ENCODE data around the gene SORCS2.

The SORCS2 gene

DNA sequence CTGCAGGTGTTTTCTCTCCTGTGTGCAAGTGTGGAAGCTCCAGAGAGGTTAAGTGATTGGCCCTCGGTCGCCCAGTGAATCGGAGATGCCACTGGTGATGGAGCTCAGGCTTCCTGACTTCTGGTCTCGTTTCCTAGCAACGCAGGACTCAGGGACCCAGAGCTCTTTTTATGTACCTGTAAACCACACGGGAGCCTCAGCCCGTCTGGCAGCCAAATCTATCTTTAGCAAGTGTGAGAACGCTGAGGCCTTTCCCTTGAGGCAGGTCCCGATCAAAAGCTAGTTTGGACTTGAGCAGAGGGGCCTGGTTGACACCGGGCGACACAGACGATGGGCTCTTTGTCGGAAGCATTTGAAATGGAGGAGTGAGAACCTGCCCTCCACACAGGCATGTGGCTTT lies 116.8 kb downstream of the SORCS2 start:
- DNase-seq, result no peak

DNA sequence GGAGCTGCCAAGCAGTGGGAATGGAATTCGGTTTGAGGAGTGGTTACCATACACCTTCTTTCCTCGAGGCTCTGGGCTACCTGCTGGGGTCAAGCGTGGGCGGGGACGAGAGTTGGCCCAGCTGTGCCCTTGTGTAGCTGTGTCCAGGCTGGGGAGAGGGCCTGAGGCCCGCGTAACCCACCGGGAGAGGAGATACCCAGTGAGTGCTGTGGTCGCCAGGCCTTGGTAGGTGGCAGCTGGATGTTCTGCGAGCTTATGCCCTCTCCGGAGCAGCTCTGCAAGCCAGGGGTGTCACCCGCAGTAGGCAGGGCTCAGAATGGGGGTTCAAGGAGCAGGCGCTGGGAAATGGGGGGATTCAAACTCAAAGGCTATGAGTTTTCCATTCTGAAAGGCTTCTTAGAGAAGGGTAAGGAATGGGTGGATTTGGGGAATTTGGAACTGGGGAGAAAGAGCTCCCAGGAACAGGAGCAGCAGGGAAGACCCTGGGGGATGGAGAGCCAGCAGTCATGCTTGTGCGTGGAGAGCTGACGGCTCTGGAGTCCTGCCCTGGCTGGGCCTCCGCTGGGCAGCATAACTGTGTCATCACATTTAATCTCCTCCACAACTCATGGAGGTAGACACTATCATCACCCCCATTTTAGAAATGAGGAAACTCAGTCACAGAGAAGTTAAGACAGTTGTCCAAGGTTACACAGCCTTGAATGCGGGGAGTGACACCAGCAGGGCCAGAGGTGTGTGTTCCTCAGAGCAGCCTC lies 117.5 kb downstream of the SORCS2 start:
- no peak for DNase-seq

DNA sequence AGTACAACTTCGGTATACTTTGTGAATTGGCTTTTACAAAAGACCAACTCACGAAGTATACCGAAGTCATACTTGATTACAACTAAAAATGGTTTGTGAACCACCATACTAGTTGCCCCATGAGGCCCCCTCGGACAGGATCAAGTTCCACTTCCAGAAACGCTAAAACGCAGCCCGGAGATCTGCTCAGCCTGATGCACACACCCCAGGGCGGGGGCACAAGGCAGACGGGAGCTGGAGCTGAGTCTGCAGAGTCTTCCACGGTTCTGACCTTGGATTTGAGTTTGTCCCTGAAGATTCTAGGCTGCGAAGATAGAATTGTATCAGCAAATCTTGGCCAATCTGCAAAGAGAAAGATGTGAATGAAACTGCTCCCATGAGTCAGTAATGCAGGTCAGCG lies 118.1 kb downstream of the SORCS2 start:
- no peak for DNase-seq

DNA sequence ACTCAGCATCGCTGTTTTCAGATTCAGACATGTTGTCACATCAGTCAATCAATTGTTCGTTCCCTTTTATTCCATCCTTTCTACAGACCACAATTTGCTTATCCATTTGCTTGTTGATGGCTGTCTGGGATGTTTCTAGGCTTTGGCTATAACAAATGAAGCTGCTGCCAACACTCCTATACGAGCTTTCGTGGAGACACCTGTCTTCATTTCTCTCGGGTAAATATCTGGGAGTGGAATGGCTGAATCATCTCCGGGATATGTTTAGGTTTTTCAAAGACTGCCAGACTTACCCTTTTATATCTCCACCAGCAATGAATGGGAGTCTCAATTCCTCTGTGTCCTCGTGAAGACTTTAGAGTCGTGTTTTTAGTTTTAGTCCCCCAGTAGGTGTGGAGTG lies 118.9 kb downstream of the SORCS2 start:
- no peak for DNase-seq

DNA sequence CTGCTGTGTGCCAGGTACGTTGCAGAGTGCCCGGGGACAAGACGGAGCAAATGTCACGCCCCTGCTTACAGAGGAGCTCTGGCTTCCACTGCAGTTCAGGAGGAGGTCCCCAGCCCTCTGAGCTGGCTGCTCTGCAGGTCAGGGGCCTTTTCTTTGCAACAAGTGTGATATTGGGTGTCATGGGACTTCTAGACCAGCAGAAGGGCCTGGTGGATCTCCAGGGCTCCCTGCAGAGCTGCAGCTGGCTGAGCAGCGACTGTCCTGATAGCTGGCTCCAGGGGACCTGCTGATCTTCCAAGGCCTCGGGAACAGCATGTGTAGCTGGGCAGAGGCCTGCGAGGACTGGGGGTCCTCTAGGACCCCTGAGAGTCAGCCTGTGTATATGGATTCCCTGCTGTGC lies 120.4 kb downstream of the SORCS2 start:
- no peak for DNase-seq

DNA sequence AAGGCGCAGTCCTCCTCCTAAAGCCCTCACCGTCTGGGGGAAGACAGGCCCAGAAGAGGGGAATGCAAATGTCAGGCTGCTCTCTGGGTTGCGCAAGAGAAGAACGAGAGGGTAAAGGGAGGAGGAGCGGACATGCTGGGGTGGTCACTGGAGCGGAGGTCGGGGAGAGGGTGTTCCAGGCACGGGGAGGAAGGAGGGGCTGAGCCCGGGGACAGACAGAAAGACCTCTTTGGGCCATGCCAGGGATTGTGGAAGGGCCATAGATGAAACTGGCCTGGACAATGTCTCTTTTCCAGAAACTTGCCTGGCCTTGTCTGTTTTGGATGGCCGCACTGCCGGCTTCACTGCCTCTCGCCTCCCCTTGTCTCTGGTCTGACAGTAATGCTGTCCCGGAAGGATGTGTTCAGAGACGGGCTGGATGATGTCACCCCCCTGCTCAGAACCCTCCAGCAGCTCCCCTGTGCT lies 121.0 kb downstream of the SORCS2 start:
- no peak for DNase-seq

DNA sequence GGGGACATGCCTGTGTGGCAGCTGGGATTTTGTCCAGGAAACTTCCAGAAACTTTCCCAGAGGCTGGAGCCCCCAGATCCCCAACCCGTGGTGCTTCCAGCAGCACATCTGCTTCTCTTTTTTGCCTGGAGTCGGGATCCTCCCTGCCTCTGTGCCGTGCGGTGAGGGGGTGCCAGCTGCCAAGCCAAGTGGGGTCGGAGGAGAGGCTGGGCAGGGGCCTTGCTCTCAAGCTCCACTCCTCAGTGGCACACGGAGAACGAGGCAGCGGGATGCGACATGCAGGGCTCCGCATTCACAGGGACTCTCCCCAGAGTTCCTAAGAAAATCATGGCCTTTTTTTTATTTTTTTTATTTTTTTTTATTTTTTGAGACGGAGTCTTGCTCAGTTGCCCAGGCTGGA lies 121.7 kb downstream of the SORCS2 start:
- no peak for DNase-seq

DNA sequence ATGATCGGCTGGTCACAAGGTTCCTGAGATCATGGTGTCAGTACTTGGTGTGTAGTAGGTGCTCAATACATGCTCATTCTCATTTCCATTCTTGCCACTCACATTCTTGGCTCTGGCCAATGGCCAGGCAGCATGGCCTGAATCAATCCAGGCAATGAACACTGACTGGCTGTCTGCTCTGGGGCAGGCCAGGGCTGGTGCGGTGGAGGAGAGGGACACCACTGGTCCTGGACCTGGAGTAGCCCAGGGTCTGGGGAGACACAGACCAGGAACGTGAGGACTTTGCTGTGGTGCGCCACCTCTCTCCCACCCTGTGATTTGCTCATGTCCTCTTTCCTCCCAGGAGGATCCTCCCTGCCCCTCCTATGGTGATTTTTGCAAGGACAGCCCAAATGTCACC lies 122.9 kb downstream of the SORCS2 start:
- no peak for DNase-seq

DNA sequence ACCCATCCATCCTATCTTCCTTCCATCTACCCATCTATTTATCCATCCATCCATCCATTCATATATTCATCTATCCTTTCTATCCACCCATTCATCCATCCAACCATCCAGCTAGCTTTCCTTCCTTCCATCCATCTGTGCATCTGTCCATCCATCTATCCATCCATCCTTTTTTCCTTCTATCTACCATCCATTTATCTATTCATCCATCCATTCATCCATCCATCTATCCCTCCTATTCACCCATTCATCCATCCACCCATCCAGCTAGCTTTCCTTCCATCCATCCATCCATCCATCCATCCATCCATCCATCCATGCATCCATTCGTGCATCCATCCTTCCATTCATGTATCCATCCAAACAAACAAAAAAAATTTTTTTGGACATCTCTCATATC lies 123.6 kb downstream of the SORCS2 start:
- DNase-seq, result no peak

DNA sequence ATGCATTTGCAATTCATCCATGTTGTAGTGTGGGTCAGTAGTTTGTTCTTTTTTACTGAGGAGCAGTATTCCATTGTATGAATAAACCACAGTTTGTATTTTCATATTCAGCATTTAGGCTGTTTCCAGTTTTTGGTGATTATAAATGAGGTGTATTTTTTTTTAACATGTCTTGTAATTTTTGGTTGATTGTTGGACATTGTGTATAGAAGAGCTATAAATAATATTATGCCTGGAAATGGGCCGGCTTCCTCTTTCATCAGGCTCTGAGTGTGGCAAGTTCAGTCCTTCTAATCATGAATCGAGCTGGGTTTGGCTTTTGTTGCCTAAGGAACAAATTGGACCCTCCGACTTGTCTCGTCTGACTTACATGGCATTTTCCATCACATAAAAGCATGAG lies 126.7 kb downstream of the SORCS2 start:
- no peak for DNase-seq

DNA sequence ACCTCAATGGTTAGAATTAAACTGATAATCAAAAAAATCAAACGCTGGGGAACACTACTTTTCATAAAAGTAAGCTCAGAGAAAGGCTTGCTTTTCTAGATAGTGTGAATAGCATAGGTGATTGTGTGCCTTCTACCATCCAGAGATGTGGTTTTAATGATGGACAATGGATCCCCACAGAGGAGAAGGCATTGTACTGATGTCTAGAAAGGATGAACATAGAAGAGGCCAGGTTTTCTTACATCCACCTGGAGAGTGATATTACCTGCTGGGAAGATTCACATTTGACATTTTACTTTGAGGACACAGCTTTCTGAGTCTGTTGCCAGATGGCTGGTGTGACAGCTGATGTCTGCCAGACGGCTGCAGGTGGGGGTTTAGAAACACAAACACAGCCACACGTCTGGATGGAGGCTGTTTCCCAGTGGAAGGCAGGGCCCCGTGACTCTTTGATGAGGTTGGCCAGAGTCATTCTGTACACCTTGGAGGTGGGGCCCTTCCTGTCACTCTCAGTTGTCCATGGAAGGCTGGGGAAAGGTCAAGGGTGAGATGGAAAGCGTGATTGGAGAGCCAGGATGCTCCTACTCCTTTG lies 128.0 kb downstream of the SORCS2 start:
- DNase-seq, result no peak

DNA sequence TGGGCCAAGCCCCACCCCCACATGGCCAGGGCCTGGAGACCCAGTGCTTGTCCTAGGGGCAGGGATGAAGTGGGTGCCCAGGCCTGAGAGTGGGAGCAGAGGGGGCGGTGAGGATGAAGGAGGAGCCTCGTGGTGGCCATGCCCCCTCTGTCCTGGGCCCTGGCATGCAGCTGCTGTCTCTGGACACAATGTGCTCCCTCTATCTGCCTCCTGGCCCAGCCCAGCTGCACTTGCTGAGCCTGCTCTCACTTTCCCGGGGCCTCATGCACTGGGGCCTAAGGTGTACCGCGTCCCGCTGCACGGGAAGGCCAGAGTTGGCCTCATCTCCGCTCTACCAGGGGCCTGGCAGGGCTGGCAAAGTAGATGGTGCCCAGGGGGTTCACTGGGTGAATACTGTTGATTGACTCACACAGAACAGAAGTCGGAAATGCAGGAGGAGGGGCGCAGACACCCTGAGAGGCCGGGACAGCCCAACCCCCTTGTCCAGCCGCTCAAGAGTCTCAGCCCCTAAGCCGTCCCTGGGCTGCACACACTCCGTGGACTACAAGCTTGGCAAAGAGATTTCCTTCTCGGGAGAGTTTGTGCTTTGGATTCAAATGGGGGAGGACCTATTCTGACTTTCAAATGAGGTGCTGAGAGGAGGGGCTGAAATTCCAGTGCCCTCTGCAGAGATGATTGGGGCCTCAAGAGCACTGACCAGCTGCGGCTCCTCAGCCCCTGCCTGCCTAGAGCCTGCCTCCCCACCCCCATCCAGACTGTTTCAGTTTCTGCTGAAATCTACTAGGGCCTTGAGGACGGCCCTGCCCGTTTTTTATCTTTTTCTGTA lies 130.0 kb downstream of the SORCS2 start:
- DNase-seq, result no peak

DNA sequence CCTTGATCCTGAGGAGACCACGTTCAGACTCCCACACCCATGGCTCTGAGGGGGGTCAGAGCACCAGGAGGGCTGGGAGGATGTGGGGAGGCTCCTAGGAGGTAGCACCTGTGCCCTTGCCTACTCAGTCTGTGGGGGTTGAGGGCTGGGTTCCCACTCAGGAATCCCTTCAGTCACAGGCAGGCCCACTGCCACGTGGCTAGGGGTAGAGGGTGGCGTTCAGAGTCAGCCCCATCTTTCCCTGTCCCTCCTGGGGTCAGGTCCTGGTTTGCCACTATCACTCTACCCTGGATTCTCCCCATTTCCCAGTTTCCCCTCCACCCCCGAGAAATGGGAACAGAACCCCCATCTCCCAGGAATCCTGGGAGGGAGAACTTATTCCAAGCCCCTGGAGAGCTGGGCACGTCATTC lies 131.1 kb downstream of the SORCS2 start:
- DNase-seq, result no peak

DNA sequence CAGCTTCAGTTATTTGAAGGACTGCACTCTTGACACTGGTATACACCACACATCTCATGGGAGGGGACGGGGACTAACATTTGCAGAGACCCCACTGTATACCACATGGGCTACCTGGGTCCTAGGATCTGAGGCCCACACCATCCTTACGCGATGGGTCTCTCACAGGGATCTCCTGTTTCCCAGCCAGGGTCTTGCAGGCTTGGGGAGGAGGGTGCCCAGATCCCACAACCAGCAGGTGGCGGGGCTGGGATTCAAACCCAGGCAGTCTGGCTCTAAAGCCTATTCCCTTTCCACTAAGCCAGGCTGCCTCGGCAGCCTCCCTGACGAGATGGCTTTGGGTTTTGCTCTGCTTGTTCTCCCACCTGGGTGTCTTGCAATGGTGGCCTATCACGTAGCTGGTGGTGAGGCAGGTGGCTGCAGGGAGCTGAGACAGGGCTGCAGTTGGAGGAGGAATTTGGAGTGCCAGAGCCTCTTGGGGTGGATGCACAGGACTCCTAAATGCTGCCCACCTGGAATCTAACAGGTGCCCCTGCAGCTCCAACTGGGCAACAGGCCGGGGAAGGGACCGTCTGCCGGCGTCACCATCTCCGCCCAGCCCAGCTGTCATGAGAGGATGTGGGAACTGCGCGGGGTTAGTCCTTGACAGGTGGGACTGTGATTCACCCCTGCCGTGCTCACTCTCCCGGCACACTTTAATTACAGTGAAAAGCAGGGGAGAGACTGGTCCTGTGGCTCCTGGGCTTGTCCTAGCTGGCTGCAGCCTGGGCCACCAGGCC lies 131.7 kb downstream of the SORCS2 start:
- DNase-seq, result no peak

DNA sequence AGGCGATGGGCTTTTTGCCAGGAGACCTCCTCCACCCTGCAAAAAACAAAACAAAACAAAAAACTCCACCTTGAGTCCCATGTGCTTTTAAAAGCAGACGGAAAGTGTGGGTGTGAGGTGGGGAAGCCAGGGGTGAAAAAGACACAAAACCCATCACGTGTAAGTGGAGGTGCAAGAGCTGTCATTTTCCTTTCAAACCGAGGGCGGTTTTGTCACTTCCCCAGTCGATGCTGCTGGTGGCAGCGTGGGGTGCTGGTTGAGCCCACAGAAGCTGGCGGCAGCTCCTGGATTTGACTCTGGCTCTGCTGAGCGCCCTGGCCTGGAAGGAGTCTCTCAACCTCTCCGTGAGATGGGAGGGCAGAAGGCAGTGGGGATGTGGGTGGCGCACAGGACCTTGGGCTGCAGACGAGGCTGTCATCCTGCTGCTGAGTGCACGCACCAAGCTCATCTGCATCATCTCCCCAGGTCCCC lies 132.3 kb downstream of the SORCS2 start:
- no peak for DNase-seq

DNA sequence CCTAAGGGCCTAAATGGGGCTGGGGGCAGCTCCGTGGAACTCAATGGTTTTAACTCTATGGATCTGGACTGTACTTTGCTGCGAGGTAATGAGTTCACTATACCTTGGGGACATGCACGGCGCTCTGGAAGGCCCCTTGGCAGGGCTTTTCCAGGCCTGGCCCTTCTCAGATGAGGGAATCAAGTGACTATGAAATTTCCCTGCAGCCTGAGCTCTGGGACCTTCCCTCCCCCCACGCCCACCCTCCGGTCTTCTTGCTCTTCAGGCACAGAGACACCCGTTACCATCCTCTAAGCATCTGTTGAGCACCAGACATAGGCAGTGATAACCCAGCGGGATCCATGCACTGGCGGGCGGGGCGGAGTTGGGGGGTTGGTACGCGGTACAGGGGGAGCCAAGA lies 133.2 kb downstream of the SORCS2 start:
- no peak for DNase-seq

DNA sequence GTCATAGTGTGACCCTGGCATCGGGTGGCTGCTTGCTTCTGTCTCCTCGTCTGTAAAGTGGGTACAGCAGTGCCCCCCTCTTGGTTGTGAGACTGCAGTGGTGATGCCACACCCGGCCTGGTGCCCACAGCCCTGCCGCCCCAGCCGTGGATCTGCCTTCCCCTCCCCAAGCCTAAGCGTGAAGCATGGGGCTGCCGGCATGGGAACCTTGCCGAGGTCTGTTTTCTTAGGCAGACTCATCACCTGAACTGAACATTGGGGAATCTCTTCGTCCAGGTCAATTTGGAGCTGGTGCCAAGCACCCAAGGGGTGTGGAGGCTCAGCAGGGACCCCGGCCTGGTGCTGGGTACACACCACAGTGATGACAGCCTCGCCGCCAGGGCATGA lies 134.0 kb downstream of the SORCS2 start:
- DNase-seq, result no peak

DNA sequence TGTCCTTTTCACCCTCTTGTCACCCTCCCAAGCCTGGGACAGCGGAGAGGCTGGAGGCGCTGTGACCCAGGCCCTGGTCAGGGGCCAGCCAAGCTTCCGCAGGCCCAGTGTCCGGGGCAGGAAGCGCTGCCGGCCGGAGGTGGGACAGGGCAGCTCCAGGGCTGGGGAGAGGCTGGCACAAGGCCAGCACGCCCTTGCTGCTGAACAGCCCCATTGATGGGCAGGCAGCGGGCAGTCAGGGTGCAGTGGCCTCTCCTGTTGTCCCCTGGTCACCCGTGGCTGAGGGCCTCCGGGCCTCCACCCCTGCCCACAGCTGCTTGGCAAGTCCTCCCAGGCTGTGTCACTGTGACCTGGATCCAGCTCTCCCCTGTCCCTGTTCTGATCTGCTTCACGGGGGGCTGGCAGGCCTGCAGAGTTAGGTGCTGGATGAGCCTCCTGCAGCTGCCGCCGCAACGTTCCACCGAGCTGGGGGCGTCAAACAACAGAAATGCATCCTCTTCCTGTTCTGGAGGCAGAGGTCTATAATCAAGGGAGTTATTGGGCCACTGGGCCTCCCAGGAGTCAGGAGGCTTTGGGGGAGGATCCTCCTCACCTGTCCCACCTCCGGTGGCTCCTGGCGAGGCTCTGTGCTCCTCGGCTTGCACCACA lies 134.5 kb downstream of the SORCS2 start:
- DNase-seq, result no peak

DNA sequence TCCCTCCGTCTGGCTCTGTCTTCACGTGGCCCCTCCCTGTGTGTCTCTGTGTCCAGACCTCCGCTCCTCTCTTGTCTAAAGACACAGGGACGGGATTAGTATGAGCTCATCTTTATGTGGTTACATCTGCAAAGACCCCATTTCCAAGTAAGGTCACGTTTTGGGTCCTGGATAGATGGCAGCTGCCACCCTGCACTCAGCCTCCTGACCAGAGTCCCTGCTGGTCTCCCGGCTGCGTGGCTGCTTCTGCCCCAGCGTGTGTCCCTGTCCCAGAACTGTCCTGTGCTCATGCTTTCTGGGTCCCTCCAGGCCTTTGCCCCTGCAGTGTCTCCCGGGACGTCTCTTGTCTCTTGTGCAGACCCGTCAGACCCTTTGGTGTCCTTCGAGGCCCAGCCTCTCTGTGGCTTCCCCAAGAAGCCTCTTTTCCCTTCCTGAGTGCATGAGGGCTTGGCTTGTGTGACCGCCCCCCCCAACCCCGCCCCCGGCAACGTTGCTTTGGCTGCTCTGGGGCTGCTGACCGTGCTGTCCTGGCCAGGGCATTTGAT lies 135.1 kb downstream of the SORCS2 start:
- no peak for DNase-seq

DNA sequence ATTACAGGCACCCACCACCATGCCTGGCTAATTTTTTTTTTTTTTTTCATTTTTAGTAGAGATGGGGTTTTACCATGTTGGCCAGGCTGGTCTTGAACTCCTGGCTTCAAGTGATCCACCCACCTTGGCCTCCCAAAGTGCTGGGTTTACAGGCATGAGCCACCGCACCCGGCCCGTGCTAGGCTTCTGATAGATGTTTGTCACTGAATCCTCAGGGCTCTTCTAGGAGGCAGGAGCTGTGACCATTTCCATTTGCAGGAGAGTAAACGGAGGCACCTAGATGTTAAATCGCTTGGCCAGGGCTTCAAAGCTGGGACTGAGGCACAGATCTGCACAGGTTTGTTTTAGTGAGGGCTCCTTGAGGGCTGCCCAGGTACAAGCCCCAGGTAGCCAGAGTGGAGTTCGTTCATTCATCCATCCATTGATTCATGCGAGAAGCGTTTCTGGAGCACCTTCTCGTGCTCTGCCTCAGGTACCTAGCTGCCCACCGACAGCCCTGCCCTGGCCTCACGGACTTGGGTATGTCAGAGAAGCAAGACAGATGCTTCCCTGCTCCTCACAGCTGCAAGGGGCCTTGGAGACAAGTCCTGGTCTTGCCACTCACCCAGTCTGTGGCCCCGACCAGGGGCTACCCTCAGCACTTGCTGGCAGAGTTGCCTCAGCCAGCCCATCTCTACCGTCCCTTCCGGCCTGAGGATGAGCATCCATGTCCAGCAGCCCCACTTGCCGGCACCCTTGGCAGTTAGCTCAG lies 136.0 kb downstream of the SORCS2 start:
- DNase-seq, result no peak
